Calu3 (cell line): ENCODE measurements around the gene GLI3. TPM values are rescaled to one million over a fixed set of nuclear protein-coding genes. Genes with fewer than 3 reads are reported as not detected.

Source experiments
- BruUV-seq: library from RNA; stranded (reverse); fragments of 400-500 nt; replicated peaks from 2 replicates; lab custom pipeline; 2021; lab: Mats Ljungman, UMichigan
- CTCF ChIA-PET: fragments of 300-600 bp; sonication (Branson Sonifier 250); formaldehyde crosslinking; loops from one replicate; lab custom pipeline; 2022; ENCODE audit warnings: antibody characterized with exemption; lab: Charles Lee
- DNase-seq: peaks from one replicate; pipeline ENCODE4 v3.0.0; 2022
- H3K27ac Mint-ChIP-seq: one replicate; pipeline ENCODE4 v1.8.0; 2022; ENCODE audit warnings: mixed read lengths; ENCODE audit not compliant: unreplicated experiment
- H3K27me3 Mint-ChIP-seq: one replicate; pipeline ENCODE4 v1.8.0; 2022; ENCODE audit warnings: mixed read lengths; ENCODE audit not compliant: unreplicated experiment
- H3K36me3 Mint-ChIP-seq: one replicate; pipeline ENCODE4 v1.8.0; 2022; ENCODE audit warnings: mild to moderate bottlenecking, moderate library complexity, mixed read lengths; ENCODE audit not compliant: insufficient read depth, unreplicated experiment
- H3K4me1 Mint-ChIP-seq: one replicate; pipeline ENCODE4 v1.8.0; 2022; ENCODE audit warnings: mild to moderate bottlenecking, low read depth, mixed read lengths; ENCODE audit not compliant: unreplicated experiment
- H3K4me3 Mint-ChIP-seq: one replicate; pipeline ENCODE4 v1.8.0; 2022; ENCODE audit warnings: mild to moderate bottlenecking, low read depth, moderate library complexity, mixed read lengths; ENCODE audit not compliant: unreplicated experiment
- H3K9me3 Mint-ChIP-seq: one replicate; pipeline ENCODE4 v1.8.0; 2022; ENCODE audit warnings: low read depth, mixed read lengths; ENCODE audit not compliant: unreplicated experiment
- CTCF ChIP-seq: fragments of 200-600 bp; IDR thresholded peaks from one replicate; pipeline ENCODE4 v1.8.0; 2022; ENCODE audit warnings: antibody characterized with exemption; ENCODE audit not compliant: unreplicated experiment
- intact Hi-C: fragments of 100-400 bp; cut with micrococcal nuclease; formaldehyde crosslinking; loops from one replicate; pipeline ENCODE4 v1.10.0; 2022; ENCODE audit not compliant: unreplicated experiment
- total RNA-seq: library from RNA; stranded (reverse); gene quantifications from 2 replicates; pipeline ENCODE4 v1.2.3, GENCODE V29; 2022

Gene GLI3
- total RNA-seq, 1 experiment from 2014 or later, result not detected

DNA sequence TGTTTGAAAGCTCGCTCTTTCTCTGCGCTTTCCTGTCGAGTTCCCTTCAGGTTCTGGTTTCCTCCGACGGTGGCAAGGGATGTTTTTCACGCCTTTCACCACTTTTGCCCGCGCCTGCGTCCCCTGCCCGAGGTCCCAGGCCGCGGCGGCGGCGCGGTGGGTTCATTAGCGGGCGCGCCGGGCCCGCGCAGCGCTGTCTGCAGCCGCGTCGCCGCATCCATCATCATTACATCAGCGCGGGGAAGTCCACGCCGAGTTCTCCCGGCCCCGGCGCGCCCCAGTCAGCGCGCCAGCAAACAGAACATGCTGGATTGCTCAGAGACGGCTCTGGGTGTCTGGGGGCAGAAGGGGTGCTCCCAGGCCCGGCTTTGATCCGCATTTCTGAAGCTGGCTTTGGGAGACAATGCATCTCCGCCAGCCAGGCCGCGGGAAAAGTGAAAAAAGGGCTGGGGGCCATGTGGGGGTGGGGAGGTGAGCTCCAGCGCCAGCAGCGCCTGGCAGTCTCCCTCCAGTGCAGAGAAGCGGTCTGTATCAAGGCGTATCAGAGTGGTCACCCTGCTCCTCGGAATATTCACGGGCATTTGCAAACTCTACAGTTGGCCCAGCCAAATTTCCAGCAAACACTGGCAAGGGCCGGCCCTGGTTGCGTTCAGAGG, 8.9 kb downstream of the GLI3 start:
- no peaks in the 10 kb centered on the region for H3K4me1 Mint-ChIP-seq
- no peak overlapping the region for H3K4me3 Mint-ChIP-seq
- no peak for TF ChIP-seq CTCF
- CTCF ChIA-PET, result no interaction called here
- no peaks in the 10 kb centered on the region for H3K9me3 Mint-ChIP-seq
- intact Hi-C loops, result no loop called here
- H3K36me3 Mint-ChIP-seq, result no peaks in the 10 kb centered on the region
- no TSS peak for BruUV-seq
- H3K27ac Mint-ChIP-seq, result no peak overlapping the region
- no peak for DNase-seq
- H3K27me3 Mint-ChIP-seq, result peaks cover 80% of the 10 kb centered on the region

DNA sequence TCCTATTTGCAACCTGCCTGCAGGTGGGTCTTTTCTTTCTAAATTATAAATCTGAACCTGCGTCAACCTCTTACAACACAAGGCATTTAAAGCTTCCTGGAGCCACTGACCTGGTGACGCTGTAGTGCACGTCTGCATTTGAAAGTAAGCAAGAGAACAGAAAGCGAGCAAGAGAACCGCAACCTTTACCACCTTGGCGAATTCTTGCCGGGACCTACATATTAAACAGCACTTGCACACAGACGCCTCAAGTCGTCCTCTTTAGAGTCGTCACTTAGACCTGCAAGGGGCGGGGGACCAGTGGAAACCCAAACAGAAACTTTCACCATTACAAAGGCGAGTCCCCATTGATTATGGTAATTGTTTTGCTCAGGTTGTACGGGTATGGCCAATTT, 9.5 kb downstream of the GLI3 start:
- Mint-ChIP-seq H3K9me3 (no peaks in the 10 kb centered on the region), H3K36me3 (no peaks in the 10 kb centered on the region), H3K27ac (no peak overlapping the region), H3K4me1 (no peaks in the 10 kb centered on the region), H3K27me3 (peaks cover 75% of the 10 kb centered on the region), H3K4me3 (no peak overlapping the region)
- no peak for DNase-seq
- BruUV-seq, result no TSS peak
- intact Hi-C loops, result no loop called here
- no peak for TF ChIP-seq CTCF
- CTCF ChIA-PET, result no interaction called here

DNA sequence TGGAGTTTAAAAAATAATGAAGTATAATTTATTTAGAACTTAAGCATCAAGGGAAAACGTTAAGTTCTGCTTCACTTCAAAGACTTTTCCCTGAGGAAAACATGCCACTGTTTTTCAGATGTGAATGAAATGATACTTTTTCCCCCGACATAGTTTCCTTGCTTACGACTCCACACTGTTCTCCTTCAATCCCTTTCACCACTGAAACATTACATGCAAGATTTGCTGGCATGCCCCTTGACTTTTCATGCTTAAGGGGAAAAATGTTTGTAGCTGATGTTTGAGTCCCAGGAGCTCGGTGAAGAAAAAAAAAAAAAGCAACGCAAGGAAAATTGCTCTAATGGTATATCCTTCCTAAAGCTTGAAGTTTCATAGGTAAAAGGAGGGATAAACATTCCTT, 10.0 kb downstream of the GLI3 start:
- no peak overlapping the region for H3K27ac Mint-ChIP-seq
- intact Hi-C loops, result no loop called here
- DNase-seq, result no peak
- no TSS peak for BruUV-seq
- H3K27me3 Mint-ChIP-seq, result peaks cover 70% of the 10 kb centered on the region
- no peaks in the 10 kb centered on the region for H3K9me3 Mint-ChIP-seq
- H3K4me1 Mint-ChIP-seq, result no peaks in the 10 kb centered on the region
- TF ChIP-seq CTCF, result no peak
- no peak overlapping the region for H3K4me3 Mint-ChIP-seq
- CTCF ChIA-PET, result no interaction called here
- no peaks in the 10 kb centered on the region for H3K36me3 Mint-ChIP-seq

DNA sequence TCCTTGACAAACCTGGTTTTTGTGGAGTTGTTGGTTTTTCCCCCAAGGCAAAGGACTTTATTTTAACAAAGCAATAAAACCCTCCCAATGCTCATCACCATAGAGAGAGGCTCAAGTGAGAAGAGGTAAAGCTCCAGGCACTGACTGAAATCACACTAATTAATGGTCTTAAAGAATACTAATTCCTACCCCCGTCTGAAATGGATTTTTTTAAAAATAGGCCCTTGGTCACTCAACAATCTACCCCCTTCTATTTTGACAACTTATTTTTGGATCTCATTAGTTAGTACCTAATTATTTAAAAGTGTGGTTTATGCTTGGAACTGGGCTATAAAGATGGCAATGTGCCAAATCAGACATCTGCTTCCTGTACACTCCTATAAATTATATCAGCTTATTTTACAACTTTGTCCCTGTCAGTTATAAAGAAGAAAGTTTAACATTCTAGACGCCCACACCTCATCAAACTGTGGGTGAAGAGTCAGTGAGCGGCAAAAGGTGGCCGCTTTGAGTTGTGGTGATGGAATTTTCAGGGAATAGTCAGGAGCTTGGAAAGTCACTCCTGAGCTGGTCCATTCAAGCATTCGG, 10.6 kb downstream of the GLI3 start:
- H3K4me1 Mint-ChIP-seq, result no peaks in the 10 kb centered on the region
- CTCF ChIA-PET, result no interaction called here
- DNase-seq, result no peak

More for the DNA sequence above, 10.6 kb downstream of the GLI3 start:
- Mint-ChIP-seq H3K27ac (no peak overlapping the region), H3K27me3 (peaks cover 70% of the 10 kb centered on the region), H3K36me3 (no peaks in the 10 kb centered on the region), H3K9me3 (no peaks in the 10 kb centered on the region), H3K4me3 (no peak overlapping the region)
- no TSS peak for BruUV-seq
- intact Hi-C loops, result no loop called here
- TF ChIP-seq CTCF, result no peak
